K562 (cell line): ENCODE data around the gene ICE2. TPM values are rescaled to one million over a fixed set of nuclear protein-coding genes. Genes with fewer than 3 reads are reported as not detected.

ENCODE experiments used
- ATAC-seq: fragments of 200-7000 bp; cut with Tn5 transposase; 3 replicates; pipeline ENCODE4 v1.9.1; 2020; ENCODE audit warnings: moderate library complexity
- BruUV-seq: library from RNA; stranded (reverse); fragments of 400-500 nt; replicated peaks from 2 replicates; lab custom pipeline; 2021; lab: Mats Ljungman, UMichigan
- CTCF ChIA-PET: fragments of 300-600 bp; formaldehyde crosslinking; extraction: SDS; loops from one replicate; lab custom pipeline; 2021; ENCODE audit warnings: low intra/inter-chr PET ratio; lab: Yijun Ruan, JAX
- POLR2A ChIA-PET: fragments of 300-600, 350-650 bp; sonication (Branson Sonifier 250); formaldehyde crosslinking; extraction: SDS; loops from one replicate; lab custom pipeline; 2021; ENCODE audit warnings: antibody characterized with exemption, inconsistent platforms; lab: Yijun Ruan, JAX
- DNase-seq, 4 experiments: peaks; one replicate each; pipeline versions ENCODE4 v3.0.0 to v3.0.0-alpha.2; 2011 to 2018; ENCODE audit warnings: low spot score in 3 of 4, mixed read lengths in 3 of 4; ENCODE audit errors: extremely low read depth in 1 of 4
- FAIRE-seq: peaks from 2 replicates; lab custom pipeline; 2011; peaks lifted over from hg19 to GRCh38; lab: Jason Lieb, UNC
- H2AFZ ChIP-seq: 2 replicates; pipeline ENCODE4 v1.6.0; 2011; ENCODE audit warnings: low read depth, low read length, control low read depth, inconsistent platforms
- H3K27ac ChIP-seq: fragments of 200-600 bp; 3 replicates; pipeline ENCODE4 v1.8.0; 2011; ENCODE audit warnings: low read depth, mild to moderate bottlenecking, control low read depth, inconsistent platforms, low read length, moderate library complexity, mixed read lengths; ENCODE audit errors: extremely low read depth
- H3K27me3 ChIP-seq, 2 experiments: fragments of 300-600 bp in 1 of 2; 2 replicates in 1 of 2; 3 replicates in 1 of 2; pipeline versions ENCODE4 v1.6.0 to v1.8.0; 2011; ENCODE audit warnings: inconsistent platforms in 2 of 2, low read length in 2 of 2, mild to moderate bottlenecking in 1 of 2, mixed read lengths in 1 of 2, moderate library complexity in 1 of 2; ENCODE audit not compliant: control insufficient read depth in 2 of 2, insufficient read depth in 2 of 2
- H3K36me3 ChIP-seq: fragments of 300-600 bp; 3 replicates; pipeline ENCODE4 v1.8.0; 2011; ENCODE audit warnings: mild to moderate bottlenecking, low read length, inconsistent platforms; ENCODE audit not compliant: control insufficient read depth, insufficient read depth
- H3K4me1 ChIP-seq, 2 experiments: fragments of 200-600 bp in 1 of 2; replicated peaks in 1 of 2; 2 replicates in 1 of 2; 3 replicates in 1 of 2; pipeline versions ENCODE4 v1.5.1 to v1.8.0; 2011; ENCODE audit warnings: inconsistent platforms in 2 of 2, low read length in 2 of 2, mild to moderate bottlenecking in 1 of 2, mixed read lengths in 1 of 2, moderate library complexity in 1 of 2; ENCODE audit not compliant: control insufficient read depth in 2 of 2, insufficient read depth in 2 of 2
- H3K4me2 ChIP-seq: 2 replicates; pipeline ENCODE4 v1.6.1; 2011; ENCODE audit warnings: low read length, control low read depth, inconsistent platforms, mixed read lengths; ENCODE audit not compliant: insufficient read depth
- H3K4me3 ChIP-seq: fragments of 200-600 bp; sonication (generic), shearing (Covaris generic); 2 replicates; pipeline ENCODE4 v1.5.1; 2016; ENCODE audit warnings: control low read depth, inconsistent platforms
- H3K79me2 ChIP-seq: fragments of 200-600 bp; 3 replicates; pipeline ENCODE4 v1.8.0; 2011; ENCODE audit warnings: low read length, inconsistent platforms; ENCODE audit not compliant: control insufficient read depth, insufficient read depth
- H3K9ac ChIP-seq, 2 experiments: 2 replicates each; pipeline versions ENCODE4 v1.6.0 to v1.6.1; 2011; ENCODE audit warnings: low read depth in 2 of 2, low read length in 2 of 2, control low read depth in 1 of 2, inconsistent platforms in 1 of 2, mild to moderate bottlenecking in 1 of 2, mixed read lengths in 1 of 2; ENCODE audit not compliant: insufficient read depth in 1 of 2
- H3K9me1 ChIP-seq: one replicate; pipeline ENCODE4 v1.6.0; 2011; ENCODE audit warnings: inconsistent platforms, mild to moderate bottlenecking, low read length, moderate library complexity; ENCODE audit not compliant: control insufficient read depth, insufficient read depth
- H3K9me3 ChIP-seq: replicated peaks from 2 replicates; pipeline ENCODE4 v1.5.1; 2011; ENCODE audit warnings: low read depth, low read length, inconsistent platforms; ENCODE audit not compliant: control insufficient read depth, insufficient read depth
- H4K20me1 ChIP-seq: replicated peaks from 2 replicates; pipeline ENCODE4 v1.6.1; 2011; ENCODE audit warnings: low read length, inconsistent platforms, mixed read lengths; ENCODE audit not compliant: control insufficient read depth, insufficient read depth
- NCOR1 ChIP-seq: fragments of 450-650 bp; IDR thresholded peaks from 2 replicates; pipeline ENCODE4 v1.6.1; 2016; ENCODE audit warnings: mild to moderate bottlenecking, moderate library complexity
- NUFIP1 ChIP-seq: fragments of 450-650 bp; IDR thresholded peaks from 2 replicates; pipeline ENCODE4 v1.6.1; 2018; ENCODE audit not compliant: partially characterized antibody
- RNF219 ChIP-seq: fragments of 250-450 bp; sonication (Bioruptor Pico); IDR thresholded peaks from 2 replicates; pipeline ENCODE4 v1.5.0; 2022; ENCODE audit warnings: mild to moderate bottlenecking
- UBTF ChIP-seq, 2 experiments: IDR thresholded peaks; 2 replicates each; pipeline ENCODE4 v1.6.1; 2012; ENCODE audit warnings: improper control_type of control experiment in 2 of 2, low read depth in 2 of 2, low read length in 2 of 2, borderline replicate concordance in 1 of 2
- ZNF644 ChIP-seq: fragments of 200-800 bp; sonication (Bioruptor generic); IDR thresholded peaks from 2 replicates; pipeline ENCODE4 v1.6.1; 2016; ENCODE audit warnings: low read depth, missing genetic modification characterization, missing compliant biosample characterization
- WGBS: fragments of 100-300 bp; shearing (Covaris generic); methylation state at CpG from one replicate; pipeline ENCODE4 v1.1.6; 2016; ENCODE audit warnings: low coverage, mixed read lengths; ENCODE audit not compliant: insufficient coverage; ENCODE audit errors: missing lambda C conversion rate; 5-methylcytosine and 5-hydroxymethylcytosine counted together
- in situ Hi-C: fragments of 300-500 bp; cut with MboI; formaldehyde crosslinking; loops from 4 replicates; pipeline ENCODE4 v1.15.0; 2018; ENCODE audit warnings: inconsistent platforms, mixed read lengths
- intact Hi-C: fragments of 100-400 bp; cut with micrococcal nuclease; formaldehyde crosslinking; loops from 2 replicates; pipeline ENCODE4 v1.14.2; 2022
- polyA plus RNA-seq, 8 experiments: library from polyadenylated mRNA; depleted of rRNA in 4 of 8; stranded (reverse) in 5 of 8; unstranded in 3 of 8; fragments of >200 nt; fragmentation: Nextera tagmentation in 2 of 8; fragmentation: Illumina TruSeq in 1 of 8; extraction: Ambion mirVana in 2 of 8; extraction: Trizol in 1 of 8; gene quantifications; 2 replicates each; pipeline versions ENCODE4 v1.2.1 to v1.2.3, GENCODE V29; 2011 to 2014; ENCODE audit warnings: inconsistent platforms in 1 of 8, missing spikeins in 1 of 8
- total RNA-seq, 7 experiments: library from RNA; depleted of rRNA in 6 of 7; stranded (reverse); fragments of >200 nt in 6 of 7; fragmentation: Illumina TruSeq in 2 of 7; extraction: Trizol in 2 of 7; gene quantifications; 2 replicates each; pipeline versions ENCODE4 v1.2.1 to v1.2.3, GENCODE V29; 2011 to 2021; ENCODE audit warnings: low replicate concordance in 1 of 7

Gene ICE2
- total and polyA plus RNA-seq, 9 of the 15 experiments (the other 6 are each of a cell fraction or from before 2014, with no cell fraction given): 21.8 to 87.9 (median 58.1) TPM

GRCh38 chr15:60387321-60387720 lies 91.6 kb downstream of the ICE2 start (continued):
- TF ChIP-seq UBTF (IDR thresholded peaks at IDR 0.05; ENCODE audit: borderline replicate concordance in 1 of 2, low read depth in 2 of 2, low read length in 2 of 2): no peak
- TF ChIP-seq NUFIP1: no peak
- TF ChIP-seq NCOR1: no peak

GRCh38 chr15:60386615-60387014 lies 92.3 kb downstream of the ICE2 start:
- POLR2A ChIA-PET: interaction anchor here (1.0 kb wide), 1 partner anchor 10 kb away, joined by 4 read pairs; no protein-coding TSS in a partner anchor
- intact Hi-C loops (no loop called here), in situ Hi-C loops (no loop called here)
- Histone ChIP-seq H3K4me3 (no peak overlapping the region), H4K20me1 (peaks cover 37% of the 10 kb centered on the region), H3K36me3 (peaks cover 60% of the 10 kb centered on the region; the same call in 2 of the 3 replicates), H2AFZ (no peak overlapping the region), H3K9me3 (no peaks in the 10 kb centered on the region), H3K27me3 (no peaks in the 10 kb centered on the region), H3K4me1 (peaks cover 0 to 5% of the 10 kb centered on the region in 2 experiments; a peak in 3 of 5 replicates), H3K79me2 (peaks cover 54% of the 10 kb centered on the region), H3K9me1 (peaks cover 8% of the 10 kb centered on the region), H3K27ac (no peak overlapping the region), H3K9ac (no peak overlapping the region), H3K4me2 (no peak overlapping the region)
- CTCF ChIA-PET: no interaction called here
- no peak for ATAC-seq
- WGBS: 78% methylated on average over 4 of the region's 4 CpGs
- no peak for FAIRE-seq
- BruUV-seq: no TSS peak
- no peak for TF ChIP-seq RNF219
- TF ChIP-seq ZNF644 (tag): no peak
- no peak for DNase-seq
